K562 (cell line): ENCODE data around the gene CACNA2D2. TPM values are rescaled to one million over a fixed set of nuclear protein-coding genes. Genes with fewer than 3 reads are reported as not detected.

ENCODE experiments used
- CAMTA2 ChIP-seq: fragments of 250-450 bp; sonication (Bioruptor Pico); conservative IDR thresholded peaks from 2 replicates; pipeline ENCODE4 v1.5.1; 2022
- COPS2 ChIP-seq: fragments of 450-650 bp; conservative IDR thresholded peaks from 2 replicates; pipeline ENCODE4 v1.6.1; 2016; ENCODE audit warnings: mild to moderate bottlenecking, moderate library complexity
- ELF1 ChIP-seq: fragments of 200-800 bp; sonication (Bioruptor generic); IDR thresholded peaks from 2 replicates; pipeline ENCODE4 v1.6.1; 2016; ENCODE audit warnings: missing genetic modification characterization, missing compliant biosample characterization
- GABPB1 ChIP-seq: sonication (generic); formaldehyde crosslinking; IDR thresholded peaks from 2 replicates; pipeline ENCODE4 v1.8.0; 2022; ENCODE audit warnings: mild to moderate bottlenecking, missing genetic modification reagents
- POU5F1 ChIP-seq: fragments of 150-350 bp; IDR thresholded peaks from 2 replicates; pipeline ENCODE4 v1.6.1; 2014; ENCODE audit warnings: borderline replicate concordance, low read length, low read depth, mild to moderate bottlenecking; ENCODE audit not compliant: partially characterized antibody
- RBM15 ChIP-seq: fragments of 200-400 bp; formaldehyde crosslinking; IDR thresholded peaks from 2 replicates; pipeline ENCODE4 v1.6.1; 2018; ENCODE audit warnings: mild to moderate bottlenecking, low read length, moderate library complexity; ENCODE audit not compliant: insufficient read depth
- ZNF717 ChIP-seq: fragments of 250-450 bp; sonication (Bioruptor Pico); IDR thresholded peaks from 2 replicates; pipeline ENCODE4 v1.5.0; 2021
- polyA plus RNA-seq, 8 experiments: library from polyadenylated mRNA; depleted of rRNA in 4 of 8; stranded (reverse) in 5 of 8; unstranded in 3 of 8; fragments of >200 nt; fragmentation: Nextera tagmentation in 2 of 8; fragmentation: Illumina TruSeq in 1 of 8; extraction: Ambion mirVana in 2 of 8; extraction: Trizol in 1 of 8; gene quantifications; 2 replicates each; pipeline versions ENCODE4 v1.2.1 to v1.2.3, GENCODE V29; 2011 to 2014; ENCODE audit warnings: inconsistent platforms in 1 of 8, missing spikeins in 1 of 8
- total RNA-seq, 7 experiments: library from RNA; depleted of rRNA in 6 of 7; stranded (reverse); fragments of >200 nt in 6 of 7; fragmentation: Illumina TruSeq in 2 of 7; extraction: Trizol in 2 of 7; gene quantifications; 2 replicates each; pipeline versions ENCODE4 v1.2.1 to v1.2.3, GENCODE V29; 2011 to 2021; ENCODE audit warnings: low replicate concordance in 1 of 7
- TF ChIP-seq, protein P1 (sequence below): fragments of 450-650 bp; IDR thresholded peaks from 2 replicates; pipeline ENCODE4 v1.6.1; 2017; ENCODE audit warnings: antibody characterized with exemption
- TF ChIP-seq, protein P2 (sequence below): fragments of 450-650 bp; formaldehyde crosslinking; IDR thresholded peaks from 2 replicates; pipeline ENCODE4 v1.4.0; 2020; ENCODE audit warnings: mild to moderate bottlenecking, moderate library complexity
- TF ChIP-seq, protein P3 (sequence below): fragments of 200-400 bp; formaldehyde crosslinking; IDR thresholded peaks from 2 replicates; pipeline ENCODE4 v1.6.1; 2017; ENCODE audit warnings: mild to moderate bottlenecking, low read depth, low read length, moderate library complexity
- TF ChIP-seq, protein P4 (sequence below): fragments of 450-650 bp; IDR thresholded peaks from 2 replicates; pipeline ENCODE4 v1.6.1; 2017; ENCODE audit warnings: antibody characterized with exemption, mild to moderate bottlenecking
- TF ChIP-seq, protein P5 (sequence below): fragments of 250-450 bp; sonication (Bioruptor Pico); IDR thresholded peaks from 2 replicates; pipeline ENCODE4 v1.4.0; 2020; ENCODE audit warnings: mild to moderate bottlenecking, moderate library complexity

CACNA2D2 gene
- total and polyA plus RNA-seq, 9 of the 15 experiments (the other 6 are each of a cell fraction or from before 2014, with no cell fraction given) = 0.11 to 0.58 (median 0.36) TPM; not detected in 2

DNA sequence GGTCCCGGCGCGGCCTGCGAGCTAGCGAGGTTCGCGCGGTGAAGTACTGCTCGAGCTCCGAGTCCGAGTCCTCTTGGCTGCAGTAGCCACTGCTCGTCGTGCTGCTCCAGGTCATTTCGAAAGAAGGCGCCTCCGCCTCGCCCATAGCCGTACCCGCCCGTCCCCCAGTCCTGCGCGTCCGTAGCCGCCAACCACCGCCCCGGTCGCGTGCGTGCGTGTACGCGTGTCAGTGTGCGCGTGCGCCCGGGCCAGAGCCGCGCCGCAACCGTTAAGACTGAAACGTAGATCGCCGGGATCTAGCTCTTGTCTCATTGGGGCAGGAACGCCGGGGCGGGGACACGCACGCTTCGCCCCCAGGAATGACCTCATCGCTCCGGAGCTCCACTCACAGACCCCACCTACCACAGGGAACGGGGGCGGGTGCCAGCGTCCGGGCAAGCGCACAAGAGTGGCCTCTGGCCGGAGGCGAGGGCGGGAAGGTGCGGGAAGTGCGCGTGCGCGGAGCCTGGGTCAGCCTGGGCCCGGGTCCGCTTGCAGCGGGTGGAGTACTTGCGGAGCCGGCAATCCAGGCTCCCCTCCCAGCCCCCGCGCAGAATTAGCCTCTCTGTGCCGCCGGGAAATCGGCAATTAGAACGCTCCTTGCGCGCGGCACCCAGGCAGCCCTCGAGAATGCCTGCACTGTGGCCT is 166.1 kb downstream of the CACNA2D2 start (continued):
- TF ChIP-seq, protein P1, sequence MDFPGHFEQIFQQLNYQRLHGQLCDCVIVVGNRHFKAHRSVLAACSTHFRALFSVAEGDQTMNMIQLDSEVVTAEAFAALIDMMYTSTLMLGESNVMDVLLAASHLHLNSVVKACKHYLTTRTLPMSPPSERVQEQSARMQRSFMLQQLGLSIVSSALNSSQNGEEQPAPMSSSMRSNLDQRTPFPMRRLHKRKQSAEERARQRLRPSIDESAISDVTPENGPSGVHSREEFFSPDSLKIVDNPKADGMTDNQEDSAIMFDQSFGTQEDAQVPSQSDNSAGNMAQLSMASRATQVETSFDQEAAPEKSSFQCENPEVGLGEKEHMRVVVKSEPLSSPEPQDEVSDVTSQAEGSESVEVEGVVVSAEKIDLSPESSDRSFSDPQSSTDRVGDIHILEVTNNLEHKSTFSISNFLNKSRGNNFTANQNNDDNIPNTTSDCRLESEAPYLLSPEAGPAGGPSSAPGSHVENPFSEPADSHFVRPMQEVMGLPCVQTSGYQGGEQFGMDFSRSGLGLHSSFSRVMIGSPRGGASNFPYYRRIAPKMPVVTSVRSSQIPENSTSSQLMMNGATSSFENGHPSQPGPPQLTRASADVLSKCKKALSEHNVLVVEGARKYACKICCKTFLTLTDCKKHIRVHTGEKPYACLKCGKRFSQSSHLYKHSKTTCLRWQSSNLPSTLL = 0 out of 2 replicates have a peak, but pooled peaks have one; percentile 16
- TF ChIP-seq, protein P2, sequence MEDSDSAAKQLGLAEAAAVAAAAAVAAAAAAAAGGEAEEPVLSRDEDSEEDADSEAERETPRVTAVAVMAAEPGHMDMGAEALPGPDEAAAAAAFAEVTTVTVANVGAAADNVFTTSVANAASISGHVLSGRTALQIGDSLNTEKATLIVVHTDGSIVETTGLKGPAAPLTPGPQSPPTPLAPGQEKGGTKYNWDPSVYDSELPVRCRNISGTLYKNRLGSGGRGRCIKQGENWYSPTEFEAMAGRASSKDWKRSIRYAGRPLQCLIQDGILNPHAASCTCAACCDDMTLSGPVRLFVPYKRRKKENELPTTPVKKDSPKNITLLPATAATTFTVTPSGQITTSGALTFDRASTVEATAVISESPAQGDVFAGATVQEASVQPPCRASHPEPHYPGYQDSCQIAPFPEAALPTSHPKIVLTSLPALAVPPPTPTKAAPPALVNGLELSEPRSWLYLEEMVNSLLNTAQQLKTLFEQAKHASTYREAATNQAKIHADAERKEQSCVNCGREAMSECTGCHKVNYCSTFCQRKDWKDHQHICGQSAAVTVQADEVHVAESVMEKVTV (CRISPR knock-in tag) = no peak
- TF ChIP-seq POU5F1 (no peak), ELF1 (no peak), CAMTA2 (CRISPR knock-in tag) (no peak), GABPB1 (CRISPR knock-in tag) (peak; percentile 67), ZNF717 (CRISPR knock-in tag) (no peak), COPS2 (no peak), RBM15 (no peak)
- TF ChIP-seq, protein P3, sequence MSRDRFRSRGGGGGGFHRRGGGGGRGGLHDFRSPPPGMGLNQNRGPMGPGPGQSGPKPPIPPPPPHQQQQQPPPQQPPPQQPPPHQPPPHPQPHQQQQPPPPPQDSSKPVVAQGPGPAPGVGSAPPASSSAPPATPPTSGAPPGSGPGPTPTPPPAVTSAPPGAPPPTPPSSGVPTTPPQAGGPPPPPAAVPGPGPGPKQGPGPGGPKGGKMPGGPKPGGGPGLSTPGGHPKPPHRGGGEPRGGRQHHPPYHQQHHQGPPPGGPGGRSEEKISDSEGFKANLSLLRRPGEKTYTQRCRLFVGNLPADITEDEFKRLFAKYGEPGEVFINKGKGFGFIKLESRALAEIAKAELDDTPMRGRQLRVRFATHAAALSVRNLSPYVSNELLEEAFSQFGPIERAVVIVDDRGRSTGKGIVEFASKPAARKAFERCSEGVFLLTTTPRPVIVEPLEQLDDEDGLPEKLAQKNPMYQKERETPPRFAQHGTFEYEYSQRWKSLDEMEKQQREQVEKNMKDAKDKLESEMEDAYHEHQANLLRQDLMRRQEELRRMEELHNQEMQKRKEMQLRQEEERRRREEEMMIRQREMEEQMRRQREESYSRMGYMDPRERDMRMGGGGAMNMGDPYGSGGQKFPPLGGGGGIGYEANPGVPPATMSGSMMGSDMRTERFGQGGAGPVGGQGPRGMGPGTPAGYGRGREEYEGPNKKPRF = no peak
- TF ChIP-seq, protein P4, sequence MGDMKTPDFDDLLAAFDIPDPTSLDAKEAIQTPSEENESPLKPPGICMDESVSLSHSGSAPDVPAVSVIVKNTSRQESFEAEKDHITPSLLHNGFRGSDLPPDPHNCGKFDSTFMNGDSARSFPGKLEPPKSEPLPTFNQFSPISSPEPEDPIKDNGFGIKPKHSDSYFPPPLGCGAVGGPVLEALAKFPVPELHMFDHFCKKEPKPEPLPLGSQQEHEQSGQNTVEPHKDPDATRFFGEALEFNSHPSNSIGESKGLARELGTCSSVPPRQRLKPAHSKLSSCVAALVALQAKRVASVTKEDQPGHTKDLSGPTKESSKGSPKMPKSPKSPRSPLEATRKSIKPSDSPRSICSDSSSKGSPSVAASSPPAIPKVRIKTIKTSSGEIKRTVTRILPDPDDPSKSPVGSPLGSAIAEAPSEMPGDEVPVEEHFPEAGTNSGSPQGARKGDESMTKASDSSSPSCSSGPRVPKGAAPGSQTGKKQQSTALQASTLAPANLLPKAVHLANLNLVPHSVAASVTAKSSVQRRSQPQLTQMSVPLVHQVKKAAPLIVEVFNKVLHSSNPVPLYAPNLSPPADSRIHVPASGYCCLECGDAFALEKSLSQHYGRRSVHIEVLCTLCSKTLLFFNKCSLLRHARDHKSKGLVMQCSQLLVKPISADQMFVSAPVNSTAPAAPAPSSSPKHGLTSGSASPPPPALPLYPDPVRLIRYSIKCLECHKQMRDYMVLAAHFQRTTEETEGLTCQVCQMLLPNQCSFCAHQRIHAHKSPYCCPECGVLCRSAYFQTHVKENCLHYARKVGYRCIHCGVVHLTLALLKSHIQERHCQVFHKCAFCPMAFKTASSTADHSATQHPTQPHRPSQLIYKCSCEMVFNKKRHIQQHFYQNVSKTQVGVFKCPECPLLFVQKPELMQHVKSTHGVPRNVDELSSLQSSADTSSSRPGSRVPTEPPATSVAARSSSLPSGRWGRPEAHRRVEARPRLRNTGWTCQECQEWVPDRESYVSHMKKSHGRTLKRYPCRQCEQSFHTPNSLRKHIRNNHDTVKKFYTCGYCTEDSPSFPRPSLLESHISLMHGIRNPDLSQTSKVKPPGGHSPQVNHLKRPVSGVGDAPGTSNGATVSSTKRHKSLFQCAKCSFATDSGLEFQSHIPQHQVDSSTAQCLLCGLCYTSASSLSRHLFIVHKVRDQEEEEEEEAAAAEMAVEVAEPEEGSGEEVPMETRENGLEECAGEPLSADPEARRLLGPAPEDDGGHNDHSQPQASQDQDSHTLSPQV = no peak
- TF ChIP-seq, protein P5, sequence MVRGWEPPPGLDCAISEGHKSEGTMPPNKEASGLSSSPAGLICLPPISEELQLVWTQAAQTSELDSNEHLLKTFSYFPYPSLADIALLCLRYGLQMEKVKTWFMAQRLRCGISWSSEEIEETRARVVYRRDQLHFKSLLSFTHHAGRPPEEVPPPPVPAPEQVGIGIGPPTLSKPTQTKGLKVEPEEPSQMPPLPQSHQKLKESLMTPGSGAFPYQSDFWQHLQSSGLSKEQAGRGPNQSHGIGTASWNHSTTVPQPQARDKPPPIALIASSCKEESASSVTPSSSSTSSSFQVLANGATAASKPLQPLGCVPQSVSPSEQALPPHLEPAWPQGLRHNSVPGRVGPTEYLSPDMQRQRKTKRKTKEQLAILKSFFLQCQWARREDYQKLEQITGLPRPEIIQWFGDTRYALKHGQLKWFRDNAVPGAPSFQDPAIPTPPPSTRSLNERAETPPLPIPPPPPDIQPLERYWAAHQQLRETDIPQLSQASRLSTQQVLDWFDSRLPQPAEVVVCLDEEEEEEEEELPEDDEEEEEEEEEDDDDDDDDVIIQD (CRISPR knock-in tag) = no peak
